Measurements from ENCODE around the gene ARID1B. TPM values are rescaled to one million over a fixed set of nuclear protein-coding genes. Genes with fewer than 3 reads are reported as not detected.

ARID1B gene
- total RNA-seq, 1 donor from 2014 or later, result 75.4 TPM

- peak overlapping the region; percentile 12 for H3K4me3 Mint-ChIP-seq (ENCODE audit: unreplicated experiment)
These were observed 256.4 kb downstream of the ARID1B start for GRCh38 chr6:157033428-157034140.

GRCh38 chr6:157034436-157035230 lies 257.5 kb downstream of the ARID1B start:
- FAIRE-seq (peak; percentile 81), DNase-seq (ENCODE audit: low read depth) (peak; percentile 53)
- TF ChIP-seq CTCF (IDR thresholded peaks at IDR 0.05; ENCODE audit: insufficient read depth, low read depth, low read length) (peak; percentile 65), EZH2 (IDR thresholded peaks at IDR 0.05; ENCODE audit: insufficient read depth, low read length) (no peak)
- Histone ChIP-seq H3K4me3 (ENCODE audit: insufficient read depth, low read depth, low read length) (no peak overlapping the region), H3K27me3 (ENCODE audit: insufficient read depth, low read length) (no peaks in the 10 kb centered on the region), H3K79me2 (ENCODE audit: insufficient read depth, low read length) (peaks cover 71% of the 10 kb centered on the region), H4K20me1 (ENCODE audit: insufficient read depth, low read length) (peaks cover 28% of the 10 kb centered on the region), H3K36me3 (ENCODE audit: insufficient read depth, low read length) (no peaks in the 10 kb centered on the region), H3K4me2 (ENCODE audit: low read length) (no peak overlapping the region), H3K4me1 (ENCODE audit: insufficient read depth, low read length) (no peaks in the 10 kb centered on the region), H3K9me3 (ENCODE audit: insufficient read depth, low read depth, low read length) (no peaks in the 10 kb centered on the region), H2AFZ (ENCODE audit: low read depth, low read length) (no peak overlapping the region), H3K9ac (ENCODE audit: low read length) (peak overlapping the region; percentile 3), H3K27ac (ENCODE audit: low read depth, low read length) (no peak overlapping the region)
- H3K4me1 Mint-ChIP-seq (ENCODE audit: low read depth, unreplicated experiment), result peaks cover 18% of the 10 kb centered on the region
- H3K27me3 Mint-ChIP-seq (ENCODE audit: low read depth, unreplicated experiment), result no peaks in the 10 kb centered on the region
- no peak overlapping the region for H3K27ac Mint-ChIP-seq (ENCODE audit: unreplicated experiment)
- H3K36me3 Mint-ChIP-seq (ENCODE audit: low read depth, unreplicated experiment), result peaks cover 3% of the 10 kb centered on the region
- H3K4me3 Mint-ChIP-seq (ENCODE audit: unreplicated experiment), result no peak overlapping the region
- peaks cover 3% of the 10 kb centered on the region for H3K9me3 Mint-ChIP-seq (ENCODE audit: unreplicated experiment)

More at GRCh38 chr6:157033428-157034140, 256.4 kb downstream of the ARID1B start:
- no peak for TF ChIP-seq CTCF (IDR thresholded peaks at IDR 0.05; ENCODE audit: insufficient read depth, low read depth, low read length)
- no peak for TF ChIP-seq EZH2 (IDR thresholded peaks at IDR 0.05; ENCODE audit: insufficient read depth, low read length)
- no peaks in the 10 kb centered on the region for H3K27me3 Mint-ChIP-seq (ENCODE audit: low read depth, unreplicated experiment)
- no peaks in the 10 kb centered on the region for H3K27me3 ChIP-seq (ENCODE audit: insufficient read depth, low read length)
- H3K4me1 Mint-ChIP-seq (ENCODE audit: low read depth, unreplicated experiment), result peaks cover 18% of the 10 kb centered on the region
- H2AFZ ChIP-seq (ENCODE audit: low read depth, low read length), result no peak overlapping the region
- H3K9me3 ChIP-seq (ENCODE audit: insufficient read depth, low read depth, low read length), result no peaks in the 10 kb centered on the region
- H3K4me2 ChIP-seq (ENCODE audit: low read length), result peak overlapping the region; percentile 88
- FAIRE-seq, result no peak
- H3K4me1 ChIP-seq (ENCODE audit: insufficient read depth, low read length), result no peaks in the 10 kb centered on the region
- peaks cover 31% of the 10 kb centered on the region for H4K20me1 ChIP-seq (ENCODE audit: insufficient read depth, low read length)
- H3K36me3 ChIP-seq (ENCODE audit: insufficient read depth, low read length), result no peaks in the 10 kb centered on the region
- H3K9me3 Mint-ChIP-seq (ENCODE audit: unreplicated experiment), result peaks cover 3% of the 10 kb centered on the region
- peak overlapping the region; percentile 40 for H3K27ac ChIP-seq (ENCODE audit: low read depth, low read length)
- H3K36me3 Mint-ChIP-seq (ENCODE audit: low read depth, unreplicated experiment), result peaks cover 3% of the 10 kb centered on the region
- H3K27ac Mint-ChIP-seq (ENCODE audit: unreplicated experiment), result no peak overlapping the region
- peak overlapping the region; percentile 80 for H3K9ac ChIP-seq (ENCODE audit: low read length)
- peaks cover 79% of the 10 kb centered on the region for H3K79me2 ChIP-seq (ENCODE audit: insufficient read depth, low read length)
- DNase-seq (ENCODE audit: low read depth), result no peak
- peak overlapping the region; percentile 51 for H3K4me3 ChIP-seq (ENCODE audit: insufficient read depth, low read depth, low read length)

Data from astrocyte (in vitro differentiated cells and primary cell).